NCI-H1436 treated with DMSO at 0.1 percent for 48 hours (cell line): ENCODE measurements around the gene CLEC16A.

Source experiments
- DNase-seq: peaks from one replicate; lab custom pipeline; 2025; lab: John Stamatoyannopoulos, UW

The CLEC16A gene

DNA sequence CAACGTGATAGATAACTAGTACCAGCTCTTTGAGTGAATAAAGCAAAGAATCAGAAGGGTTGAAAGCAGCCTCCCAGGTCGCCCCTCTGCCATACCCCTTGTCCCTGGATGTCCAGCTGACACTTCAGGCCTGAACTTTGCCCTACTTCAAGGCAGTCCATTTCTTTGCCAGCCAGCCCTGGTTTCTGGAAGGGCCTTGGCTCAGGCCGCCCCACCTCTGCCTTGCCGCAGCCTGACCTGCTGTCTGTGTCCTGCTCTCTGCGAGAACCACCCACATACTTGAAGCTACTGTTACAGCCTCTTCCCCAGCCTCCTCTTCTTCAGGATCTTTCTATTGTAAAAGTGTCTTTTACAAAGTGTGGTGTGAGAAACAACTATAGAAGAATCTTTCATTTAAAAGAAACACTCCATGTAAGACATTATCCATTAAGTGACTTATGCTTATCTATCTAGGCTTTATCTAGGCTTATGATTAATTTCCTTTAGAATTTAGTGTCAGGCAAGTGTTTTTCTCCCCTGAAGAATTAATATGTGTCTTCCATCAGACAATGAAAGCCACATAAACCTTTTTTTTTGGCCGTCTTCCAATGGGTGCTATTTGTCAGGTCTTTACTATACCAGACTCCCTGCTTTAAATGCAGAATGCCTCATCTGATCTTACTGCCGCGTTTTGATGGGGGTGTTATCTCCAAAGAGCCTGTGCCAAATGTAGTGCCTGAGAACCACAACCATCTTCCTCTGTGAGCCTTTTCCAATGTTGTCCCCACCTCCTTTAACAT is 177.7 kb downstream of the CLEC16A start:
- DNase-seq = no peak

DNA sequence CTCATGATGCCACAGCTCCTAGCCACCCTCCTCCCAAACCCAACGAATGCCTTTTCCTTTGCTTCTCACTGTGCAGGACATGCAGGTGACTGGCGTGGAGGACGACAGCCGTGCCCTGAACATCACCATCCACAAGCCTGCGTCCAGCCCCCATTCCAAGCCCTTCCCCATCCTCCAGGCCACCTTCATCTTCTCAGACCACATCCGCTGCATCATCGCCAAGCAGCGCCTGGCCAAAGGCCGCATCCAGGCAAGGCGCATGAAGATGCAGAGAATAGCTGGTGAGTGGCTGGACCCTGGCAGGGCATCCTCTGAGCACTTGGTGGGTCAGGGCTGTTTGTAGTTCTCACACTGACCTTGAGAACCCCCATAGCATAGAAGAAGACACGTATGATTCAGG is 179.3 kb downstream of the CLEC16A start:
- no peak for DNase-seq

DNA sequence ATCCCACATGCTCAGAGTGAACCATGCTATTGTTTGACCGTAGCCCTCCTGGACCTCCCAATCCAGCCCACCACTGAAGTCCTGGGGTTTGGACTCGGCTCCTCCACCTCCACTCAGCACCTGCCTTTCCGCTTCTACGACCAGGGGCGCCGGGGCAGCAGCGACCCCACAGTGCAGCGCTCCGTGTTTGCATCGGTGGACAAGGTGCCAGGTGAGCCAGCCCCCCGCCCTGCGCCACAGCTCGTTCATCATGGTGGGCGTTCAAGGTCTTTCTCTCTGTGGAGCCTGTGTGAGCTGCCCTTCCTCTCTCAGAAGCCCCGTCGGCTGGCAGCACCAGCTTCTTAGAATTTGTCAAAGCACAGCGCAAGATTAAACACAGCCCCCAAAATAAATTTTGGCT is 181.6 kb downstream of the CLEC16A start:
- DNase-seq = no peak

DNA sequence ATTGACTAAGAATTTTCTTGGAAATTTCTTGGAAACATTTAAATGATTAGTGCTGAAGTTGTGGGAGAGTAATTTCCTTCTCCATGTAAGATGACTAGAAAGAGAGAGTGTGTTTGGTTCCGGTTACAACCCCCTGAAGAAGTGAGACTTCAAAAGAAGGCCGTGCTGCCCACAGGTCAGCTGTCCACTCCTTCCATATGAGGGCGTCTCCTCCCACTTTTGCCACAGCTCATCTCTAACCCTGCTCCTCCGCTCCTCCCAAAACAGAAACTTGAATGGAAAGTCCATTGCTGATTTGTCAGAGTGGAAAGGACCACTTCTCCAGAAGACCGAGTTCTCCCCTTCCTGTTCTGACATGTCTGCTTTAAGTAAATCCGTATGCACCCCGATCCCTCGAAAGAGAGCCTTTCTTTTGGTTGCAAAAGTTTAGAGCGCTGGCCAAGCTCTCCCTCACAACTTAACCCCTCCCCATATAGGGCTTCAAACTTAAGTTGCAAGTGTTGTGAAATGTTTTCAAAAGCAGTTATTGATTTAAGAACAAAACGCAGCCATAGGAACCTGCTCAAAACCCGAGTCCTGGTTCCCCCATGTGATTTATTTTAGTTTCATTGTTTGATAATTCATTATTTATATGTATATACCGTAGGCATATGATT is 182.2 kb downstream of the CLEC16A start:
- DNase-seq = no peak

DNA sequence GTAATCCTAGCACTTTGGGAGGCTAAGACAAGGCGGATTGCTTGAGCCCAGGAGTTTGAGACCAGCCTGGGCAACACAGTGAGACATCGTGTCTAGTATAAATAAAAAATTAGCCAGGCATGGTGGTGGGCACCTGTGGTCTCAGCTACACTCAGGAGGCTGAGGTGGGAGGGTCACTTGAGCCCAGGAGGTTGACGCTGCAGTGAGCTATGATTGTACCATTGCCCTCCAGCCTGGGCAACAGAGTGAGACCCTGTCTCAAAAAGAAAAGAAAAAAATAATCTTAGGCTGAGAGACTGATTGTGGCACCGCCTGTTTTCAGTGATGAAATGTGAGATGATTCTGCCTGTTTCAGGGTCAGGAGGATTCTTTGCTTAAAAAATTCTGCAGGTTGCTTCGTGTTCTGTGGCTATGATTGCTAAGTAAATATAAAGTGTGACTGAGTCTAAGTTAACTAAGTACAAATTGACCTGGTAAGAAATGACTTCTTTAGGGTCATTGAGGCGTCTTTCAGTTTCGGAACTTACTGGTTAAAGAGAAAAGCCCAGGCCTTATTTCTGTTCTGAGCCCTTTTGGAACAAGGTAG is 183.3 kb downstream of the CLEC16A start:
- DNase-seq = no peak

DNA sequence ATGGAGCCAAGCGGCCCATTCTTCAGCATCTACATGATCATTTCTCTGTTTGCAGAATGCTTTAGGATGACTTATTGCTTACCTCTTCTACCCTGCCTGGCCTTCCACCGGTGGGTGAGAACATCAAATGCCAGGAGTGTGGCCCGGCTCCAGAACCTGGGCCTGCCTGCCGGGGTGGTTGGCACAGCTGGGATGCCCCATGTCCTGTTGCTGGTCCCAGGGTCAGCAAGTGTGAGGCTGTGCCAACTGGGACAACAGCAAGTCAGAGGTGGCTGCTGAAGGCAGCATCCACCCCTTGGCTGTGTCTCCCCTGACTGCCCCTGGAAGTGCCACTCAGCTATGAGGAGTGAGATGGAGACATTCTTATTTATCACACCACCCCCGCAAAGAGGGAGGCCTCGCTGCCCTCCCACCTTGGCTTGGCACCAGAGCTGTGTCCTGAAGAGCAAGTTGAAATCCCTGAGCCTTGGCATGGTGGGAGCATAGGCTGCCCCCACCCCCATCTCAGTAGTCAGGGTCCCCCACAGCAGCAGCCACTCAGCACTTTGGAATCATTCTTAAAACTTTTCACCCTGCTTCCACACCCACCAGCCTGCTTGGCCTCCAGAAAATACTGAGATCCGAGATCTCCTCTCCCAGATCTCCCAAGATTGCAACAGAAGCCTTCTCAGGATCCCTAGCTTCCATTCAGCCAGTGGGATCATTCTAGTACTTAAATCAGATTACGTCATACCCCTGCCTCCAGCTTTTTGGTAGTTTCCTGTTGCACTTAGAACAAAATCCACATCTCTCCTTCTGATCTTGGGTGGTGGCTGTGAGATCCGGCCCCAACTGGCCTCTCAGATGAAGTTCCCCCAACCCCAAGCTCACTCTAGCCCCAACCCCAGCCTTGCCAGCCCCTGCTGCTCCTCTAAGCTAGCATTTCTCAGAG is 184.1 kb downstream of the CLEC16A start:
- no peak for DNase-seq

DNA sequence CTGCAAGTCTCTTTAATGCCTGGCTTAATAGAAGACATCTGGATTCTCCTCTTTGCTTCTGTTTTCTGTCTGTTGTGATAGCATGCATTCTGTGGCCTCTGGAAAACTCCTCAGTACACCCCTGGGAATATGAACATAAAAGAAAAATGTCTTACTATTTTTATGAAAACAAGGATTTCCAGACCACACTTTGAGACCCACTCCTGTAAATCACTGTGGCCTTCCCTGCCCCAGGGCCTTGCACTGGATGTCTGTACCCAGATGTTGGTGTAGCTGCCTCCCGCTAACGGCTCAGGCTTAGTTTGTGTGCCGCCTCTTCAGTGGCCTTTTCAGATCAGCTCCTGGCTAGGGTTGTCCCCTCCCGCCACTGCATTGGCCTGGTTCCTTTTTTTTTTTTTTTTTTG is 185.0 kb downstream of the CLEC16A start:
- no peak for DNase-seq

DNA sequence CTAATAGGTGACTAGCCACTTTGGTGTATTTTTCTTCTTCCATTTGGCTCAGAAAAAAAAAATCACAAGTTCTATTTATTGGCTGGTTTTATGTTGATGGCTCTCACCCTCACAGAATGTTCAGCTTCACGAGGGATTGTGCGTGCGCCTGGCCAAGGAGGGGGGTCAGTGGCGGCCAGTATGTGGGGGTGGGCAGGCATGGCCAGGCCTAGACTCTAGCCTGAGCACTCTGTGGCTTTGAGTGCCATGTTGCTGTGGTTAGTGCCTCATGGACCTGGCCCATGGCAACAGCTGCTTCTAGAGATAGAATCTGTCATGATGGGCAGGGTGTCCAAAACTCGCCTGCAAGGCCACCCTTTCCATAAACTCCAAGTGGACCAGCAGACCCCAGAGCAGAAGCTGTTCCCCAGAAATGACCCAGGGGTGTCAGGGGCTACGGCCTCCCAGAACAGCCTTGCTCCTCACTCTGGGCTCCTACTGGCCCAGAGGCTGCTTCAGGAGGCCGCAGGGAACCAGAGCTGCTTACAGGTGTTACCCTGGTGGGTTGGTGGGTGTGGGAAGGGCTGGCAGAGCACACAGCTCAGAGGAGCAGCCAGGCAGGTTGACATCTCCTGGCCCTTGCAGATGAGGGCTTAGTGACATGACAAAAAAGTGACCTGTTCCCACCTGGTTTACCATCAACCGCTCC is 186.8 kb downstream of the CLEC16A start:
- no peak for DNase-seq

DNA sequence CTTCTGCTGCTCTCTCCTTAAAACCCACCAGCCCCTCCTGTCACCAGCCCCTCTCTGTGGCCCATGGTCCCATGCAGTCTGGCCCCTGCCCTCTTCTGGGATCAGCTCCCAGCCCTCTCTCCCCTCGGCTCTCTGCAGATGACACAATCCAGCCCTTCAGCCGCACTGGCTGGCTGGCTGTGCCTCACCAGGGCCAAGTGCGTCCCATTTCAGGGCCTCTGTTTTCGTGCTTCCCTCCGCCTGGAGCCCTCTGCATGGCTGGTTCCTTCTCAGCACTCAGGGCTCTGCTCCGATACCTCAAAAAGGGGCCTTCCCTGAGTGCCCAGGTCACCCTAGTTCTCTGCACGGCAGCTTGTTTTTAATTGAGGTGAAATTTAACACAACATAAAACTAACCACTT is 187.3 kb downstream of the CLEC16A start:
- DNase-seq = no peak

DNA sequence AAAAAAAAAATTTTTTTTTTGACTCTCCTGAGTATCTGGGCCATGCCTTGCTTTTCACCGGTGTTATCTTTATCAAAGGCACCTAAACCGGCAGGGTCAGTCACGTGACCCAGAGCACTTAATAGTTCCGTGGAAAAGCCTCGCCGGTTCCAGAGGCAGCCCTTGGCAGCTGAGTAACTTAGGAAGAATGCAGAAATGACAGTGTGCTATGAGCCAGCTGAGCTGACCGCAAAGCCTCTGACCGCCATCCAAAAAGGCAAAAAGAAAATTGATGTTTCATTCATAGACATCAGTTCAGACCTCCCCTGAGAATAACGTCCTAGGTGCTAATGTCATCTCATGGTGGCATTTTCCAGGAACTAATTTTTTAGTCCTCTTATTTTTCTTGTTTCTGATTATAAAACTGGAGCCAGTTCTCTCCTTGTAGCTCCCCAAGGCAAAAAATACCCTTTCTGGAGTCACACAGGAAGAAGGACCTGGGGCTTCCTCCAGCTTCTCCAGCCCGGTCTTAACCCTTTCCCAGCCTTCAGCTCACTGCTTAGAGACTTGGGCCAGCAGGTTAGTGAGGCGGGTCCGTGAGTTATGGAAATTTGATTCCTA is 189.1 kb downstream of the CLEC16A start:
- no peak for DNase-seq

DNA sequence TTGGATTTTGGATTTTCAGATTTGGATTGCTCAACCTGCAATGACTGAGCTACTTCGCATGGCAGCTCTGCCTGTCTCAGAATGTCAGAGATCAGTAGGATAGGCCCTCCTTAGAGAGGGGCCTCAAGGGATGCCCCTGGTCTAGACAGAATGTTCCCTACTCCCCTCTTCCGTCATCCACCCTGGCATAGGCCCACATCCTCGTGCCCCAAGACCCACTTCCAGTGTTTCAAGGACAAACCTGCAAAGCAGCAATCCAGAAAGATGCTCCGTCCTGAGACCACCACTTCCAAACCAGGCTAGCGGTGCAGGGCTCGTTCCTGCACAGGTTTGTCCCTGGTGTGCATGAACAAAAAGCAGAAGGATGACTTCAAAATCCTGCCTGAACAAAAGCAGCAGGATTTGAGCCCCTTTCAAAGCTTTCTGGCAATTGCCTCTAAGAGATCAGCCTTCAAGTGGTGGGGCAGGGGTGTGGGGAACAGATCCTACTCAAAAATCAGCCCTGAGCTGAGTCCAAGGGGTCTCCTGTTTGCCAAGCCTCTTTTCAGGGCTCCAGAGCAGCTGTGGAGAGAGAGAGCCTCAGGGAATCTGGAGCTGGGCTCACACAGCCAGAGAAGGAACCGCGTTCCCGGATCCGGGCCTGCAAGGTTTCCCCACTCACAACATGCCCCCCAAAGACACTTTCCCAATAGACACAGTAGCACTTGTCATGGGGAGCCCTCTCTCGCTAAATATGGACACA is 190.5 kb downstream of the CLEC16A start:
- DNase-seq = no peak

DNA sequence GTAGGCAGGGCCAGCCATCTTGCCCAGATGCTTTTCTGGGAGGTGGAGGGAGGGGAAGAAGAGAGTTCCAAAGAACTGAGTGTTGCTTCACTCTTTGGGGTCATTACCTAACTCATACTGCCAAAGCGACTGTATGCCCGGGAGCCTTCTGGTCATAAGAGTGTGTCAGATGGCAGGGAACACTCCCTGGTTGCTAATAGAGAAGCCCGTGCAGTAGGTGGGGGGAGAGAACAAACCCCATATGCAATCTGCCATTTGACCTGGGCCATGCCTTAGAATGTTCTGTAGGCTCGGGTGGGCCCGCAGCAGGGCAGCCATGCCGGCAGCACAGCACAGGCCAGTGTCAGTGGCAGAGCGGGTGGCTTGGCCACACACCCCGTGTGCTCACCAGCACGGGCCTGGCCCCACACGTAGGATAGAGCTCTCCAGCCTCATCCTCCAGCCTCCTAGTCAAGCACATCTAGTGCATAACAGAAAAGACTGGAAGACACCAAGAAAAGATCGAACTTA is 191.2 kb downstream of the CLEC16A start:
- DNase-seq = no peak

DNA sequence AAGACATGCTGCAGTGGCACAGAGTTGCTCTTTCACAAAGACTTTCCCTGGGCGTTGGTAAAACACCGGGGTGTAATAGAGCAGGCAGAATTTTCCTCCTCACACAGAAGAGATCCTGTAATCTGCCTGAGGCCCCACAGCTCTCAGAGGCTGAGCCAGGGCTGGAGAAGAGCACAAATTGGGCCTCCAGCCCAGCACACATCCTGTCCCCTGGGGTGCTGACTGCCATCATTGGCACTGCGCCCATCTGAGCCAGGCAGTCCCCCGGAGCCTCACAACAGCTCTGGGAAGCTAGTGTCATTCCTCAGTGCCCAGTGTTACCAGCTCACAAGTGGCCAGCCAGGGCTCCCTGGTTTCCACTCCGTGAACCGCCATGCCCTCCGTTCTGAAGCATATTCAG is 192.2 kb downstream of the CLEC16A start:
- DNase-seq = no peak

DNA sequence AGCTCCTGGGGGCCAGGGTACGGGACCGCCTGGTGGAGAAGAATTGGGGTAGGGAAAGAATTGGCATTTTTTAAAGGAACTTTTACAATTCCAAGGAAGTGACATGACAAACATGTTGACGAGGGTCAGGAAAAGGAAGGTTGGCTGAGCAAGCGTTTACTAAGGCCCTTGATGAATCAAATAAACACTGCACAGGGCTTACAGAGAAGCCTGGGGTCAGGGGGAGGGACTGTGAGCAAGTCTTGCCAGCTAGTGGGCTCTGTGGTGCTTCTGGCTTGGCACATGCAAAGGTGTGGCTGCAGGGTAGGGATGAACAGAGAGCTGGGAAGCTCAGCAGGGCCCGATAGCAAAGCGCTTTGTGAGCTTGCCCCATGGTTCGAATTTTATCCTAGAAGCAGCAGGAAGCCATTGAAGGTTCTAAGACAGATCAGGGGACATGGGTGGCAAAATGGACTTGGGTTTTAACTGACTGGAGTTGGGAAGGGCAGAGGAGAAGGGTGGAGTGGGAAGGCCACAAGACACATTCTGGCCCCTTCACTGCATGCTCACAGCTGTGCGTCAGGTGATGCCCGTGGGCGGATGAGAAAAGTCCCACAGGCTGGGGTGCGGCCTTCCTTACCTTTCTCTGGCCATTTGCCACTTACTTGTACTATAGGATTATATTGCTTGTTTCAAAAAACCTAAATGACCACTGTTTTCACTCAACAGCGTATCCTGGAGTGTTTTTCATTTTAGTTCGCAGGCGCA is 193.8 kb downstream of the CLEC16A start:
- no peak for DNase-seq

DNA sequence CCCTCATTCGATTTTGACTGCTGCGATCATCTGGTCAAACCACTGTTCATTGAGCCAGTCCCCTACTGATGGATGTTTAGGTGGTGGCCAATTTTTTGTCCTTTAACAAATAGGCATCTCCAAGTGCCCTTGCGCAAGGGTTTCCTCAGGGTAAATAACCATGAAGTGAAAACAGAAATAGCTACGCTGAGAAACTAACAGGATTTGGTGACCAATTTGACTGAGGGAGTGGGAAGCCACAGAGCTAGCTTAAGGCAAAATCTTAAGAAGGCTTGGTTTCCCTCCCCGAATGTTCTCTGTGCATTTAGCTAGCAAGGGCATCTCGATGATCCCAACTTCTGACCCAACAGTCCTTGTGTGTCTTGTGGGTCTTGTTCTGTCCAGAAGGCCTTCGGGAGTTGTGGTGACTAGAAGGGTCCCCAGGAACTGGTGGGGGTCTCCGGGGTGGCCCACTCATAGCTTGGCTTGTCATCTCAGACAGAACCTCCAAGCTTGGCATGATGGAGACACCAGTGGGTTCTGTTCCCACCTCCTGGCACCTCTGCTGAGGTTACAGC is 194.5 kb downstream of the CLEC16A start:
- DNase-seq = no peak

DNA sequence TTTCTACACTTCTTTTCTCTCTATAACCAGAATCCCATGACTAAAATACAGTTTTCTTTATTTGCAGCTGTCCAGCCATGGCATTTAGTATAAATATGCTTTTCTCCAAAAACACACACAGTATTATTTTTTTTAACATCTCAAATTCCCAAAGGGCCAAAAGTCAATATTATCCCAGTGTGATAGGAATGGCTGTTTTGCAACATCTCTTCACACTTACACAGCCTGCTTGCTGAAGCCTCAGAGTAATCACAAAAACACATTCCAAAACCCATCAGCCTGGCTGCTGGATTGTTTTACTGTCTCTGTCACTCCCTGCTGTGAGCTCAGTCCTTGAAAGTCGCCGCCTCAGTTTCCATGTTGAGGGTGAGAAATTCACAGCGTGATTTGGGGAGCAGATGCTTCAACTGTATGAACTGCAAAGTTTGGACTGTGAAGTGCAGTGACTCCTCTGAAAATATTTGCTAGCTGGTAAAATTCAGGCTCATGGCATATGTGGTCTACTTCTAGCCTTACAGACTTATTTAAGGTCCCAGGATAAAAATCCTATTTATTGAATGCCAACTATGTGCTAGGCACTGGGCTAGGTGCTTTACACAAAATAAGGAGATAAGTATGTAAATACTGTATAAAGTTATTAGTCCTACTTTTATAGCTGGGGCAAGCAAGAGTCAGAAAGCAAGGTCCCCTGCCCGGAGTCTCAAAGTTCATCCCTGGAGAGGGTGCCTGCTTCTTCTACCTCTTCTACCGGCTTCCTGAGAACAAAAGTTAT is 195.1 kb downstream of the CLEC16A start:
- DNase-seq = no peak

DNA sequence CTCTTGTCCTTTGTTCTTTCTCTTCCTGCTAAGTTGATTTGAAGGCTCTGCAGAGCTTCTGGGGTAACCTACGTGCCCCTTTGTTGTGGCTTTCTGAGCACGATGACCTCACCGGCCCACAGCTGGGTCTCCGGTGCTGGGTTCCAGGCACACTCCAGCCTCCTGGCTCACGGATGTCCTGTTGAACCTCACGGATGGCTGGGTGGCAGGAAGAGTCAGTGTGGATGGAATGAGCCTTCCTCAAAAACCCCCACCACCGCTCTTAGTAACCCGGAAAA is 195.7 kb downstream of the CLEC16A start:
- DNase-seq = no peak

DNA sequence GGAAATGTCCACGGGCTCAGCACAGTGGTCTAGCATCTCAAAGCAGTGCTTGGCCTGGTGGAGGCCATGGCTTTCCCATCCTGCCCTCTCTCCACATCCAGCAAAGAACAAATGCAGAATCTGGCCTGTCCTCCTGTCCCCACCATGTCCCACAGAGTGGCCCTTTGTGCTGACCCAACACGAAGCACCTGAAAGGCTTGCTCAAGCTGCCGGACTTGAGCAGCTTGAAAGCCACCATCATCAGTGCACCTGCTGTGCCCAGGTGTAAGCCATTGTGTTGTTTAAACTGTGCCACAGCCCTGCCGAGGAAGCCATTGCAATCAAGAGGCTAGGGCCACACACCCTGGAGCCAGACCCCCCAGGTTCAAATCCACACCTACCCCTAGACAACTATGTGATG is 196.1 kb downstream of the CLEC16A start:
- no peak for DNase-seq

DNA sequence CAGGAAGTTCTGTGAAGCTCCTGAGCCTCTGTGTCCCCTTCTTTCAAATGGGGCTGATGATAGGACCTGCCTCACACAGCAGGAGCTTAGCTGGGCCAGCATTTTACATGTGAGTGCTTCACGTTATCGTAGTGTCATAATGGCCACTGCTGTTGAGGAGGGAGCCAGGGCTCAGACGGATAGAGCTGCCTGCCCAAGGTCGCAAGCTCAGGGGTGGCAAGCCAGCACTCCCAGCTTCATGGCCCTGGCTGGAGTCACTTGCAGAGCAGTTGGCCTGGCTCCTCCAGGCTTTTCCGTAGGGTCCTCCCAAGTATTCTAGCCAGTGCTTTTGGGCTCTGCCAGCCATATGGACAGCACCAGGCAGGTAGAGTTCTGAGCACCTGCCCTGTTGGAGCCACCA is 196.5 kb downstream of the CLEC16A start:
- no peak for DNase-seq
